Femur (tissue), 1 donor: Measurements from ENCODE around the gene MYCBP2.

Experiments used
- DNase-seq: peaks from one replicate; pipeline ENCODE4 v3.0.0-alpha.2; 2017

MYCBP2 gene

GRCh38 chr13:77084755-77085154 lies 242.1 kb downstream of the MYCBP2 start:
- no peak for DNase-seq

GRCh38 chr13:77079902-77080413 lies 246.9 kb downstream of the MYCBP2 start:
- DNase-seq, result no peak

- no peak for DNase-seq
These were observed 259.4 kb downstream of the MYCBP2 start for GRCh38 chr13:77067519-77067918.

- DNase-seq, result no peak
These were observed 261.3 kb downstream of the MYCBP2 start for GRCh38 chr13:77065461-77066147.

GRCh38 chr13:77062097-77062496 lies 264.8 kb downstream of the MYCBP2 start:
- no peak for DNase-seq

GRCh38 chr13:77061362-77061761 lies 265.5 kb downstream of the MYCBP2 start:
- no peak for DNase-seq

- DNase-seq, result no peak
These were observed 270.0 kb downstream of the MYCBP2 start for GRCh38 chr13:77056886-77057285.

GRCh38 chr13:77056382-77056781 lies 270.5 kb downstream of the MYCBP2 start:
- no peak for DNase-seq

GRCh38 chr13:77055158-77055557 lies 271.7 kb downstream of the MYCBP2 start:
- DNase-seq, result no peak

- no peak for DNase-seq
These were observed 273.7 kb downstream of the MYCBP2 start for GRCh38 chr13:77053192-77053591.

GRCh38 chr13:77048681-77049080 lies 278.2 kb downstream of the MYCBP2 start:
- no peak for DNase-seq

- no peak for DNase-seq
These were observed 279.1 kb downstream of the MYCBP2 start for GRCh38 chr13:77047649-77048343.

- DNase-seq, result no peak
These were observed 284.2 kb downstream of the MYCBP2 start for GRCh38 chr13:77042566-77043177.

- no peak for DNase-seq
These were observed 286.1 kb downstream of the MYCBP2 start for GRCh38 chr13:77040835-77041234.

- no peak for DNase-seq
These were observed 286.8 kb downstream of the MYCBP2 start for GRCh38 chr13:77040076-77040475.

GRCh38 chr13:77038907-77039480 lies 287.9 kb downstream of the MYCBP2 start:
- no peak for DNase-seq

- no peak for DNase-seq
These were observed 290.6 kb downstream of the MYCBP2 start for GRCh38 chr13:77036279-77036678.

GRCh38 chr13:77034881-77035280 lies 292.0 kb downstream of the MYCBP2 start:
- DNase-seq, result no peak

GRCh38 chr13:77033717-77034302 lies 293.1 kb downstream of the MYCBP2 start:
- DNase-seq, result no peak

GRCh38 chr13:77031656-77032243 lies 295.1 kb downstream of the MYCBP2 start:
- DNase-seq, result no peak

- no peak for DNase-seq
These were observed 297.5 kb downstream of the MYCBP2 start for GRCh38 chr13:77029436-77029835.

- DNase-seq, result no peak
These were observed 298.7 kb downstream of the MYCBP2 start for GRCh38 chr13:77028202-77028601.
